SU-DHL-6 (cell line): ENCODE data around the gene LYZ.

Experiments
- EZH2phosphoT487 ChIP-seq: fragments of 200-600 bp; sonication (generic), shearing (Covaris generic); conservative IDR thresholded peaks from 2 replicates; pipeline ENCODE4 v1.6.1; 2018; ENCODE audit warnings: mild to moderate bottlenecking, antibody characterized with exemption, low read length, moderate library complexity, mixed read lengths
- TF ChIP-seq, protein P1 (sequence below): fragments of 200-600 bp; sonication (generic); IDR thresholded peaks from one replicate; pipeline ENCODE4 v1.5.1; 2017; ENCODE audit warnings: antibody characterized with exemption, mild to moderate bottlenecking, low read length, moderate library complexity; ENCODE audit not compliant: insufficient read depth, poor library complexity, severe bottlenecking

DNA sequence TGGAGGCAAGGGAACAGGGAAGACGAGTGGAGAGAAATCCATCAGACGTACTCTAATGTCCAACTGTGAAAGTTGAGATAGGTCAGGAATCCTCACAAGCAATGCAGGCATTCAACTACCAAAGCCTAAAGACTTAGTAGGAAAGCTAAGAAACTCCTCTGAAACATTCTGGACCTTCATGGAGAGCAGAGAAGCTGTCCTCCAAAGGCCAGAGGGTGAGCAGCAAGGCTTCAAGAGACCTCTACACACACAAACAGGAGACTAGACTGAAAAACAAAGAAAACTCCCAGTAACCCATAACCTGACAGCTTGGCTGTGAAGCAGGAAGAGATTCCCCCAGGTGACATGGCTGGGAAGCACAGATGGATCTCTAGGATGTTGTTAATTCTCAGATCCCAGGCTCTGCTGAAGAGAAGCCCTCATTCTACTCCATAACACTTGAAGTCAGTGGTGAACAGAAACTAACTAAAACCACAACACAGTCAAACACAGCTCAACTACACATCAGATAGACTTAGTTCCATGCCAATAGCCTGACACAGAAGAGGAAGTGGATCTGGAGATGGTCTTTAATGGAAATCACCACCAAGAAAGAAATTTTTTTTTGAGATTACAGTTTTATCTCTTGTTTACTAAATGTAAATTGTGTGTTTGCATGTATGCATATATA lies 23.2 kb upstream of the LYZ start:
- TF ChIP-seq, protein P1, sequence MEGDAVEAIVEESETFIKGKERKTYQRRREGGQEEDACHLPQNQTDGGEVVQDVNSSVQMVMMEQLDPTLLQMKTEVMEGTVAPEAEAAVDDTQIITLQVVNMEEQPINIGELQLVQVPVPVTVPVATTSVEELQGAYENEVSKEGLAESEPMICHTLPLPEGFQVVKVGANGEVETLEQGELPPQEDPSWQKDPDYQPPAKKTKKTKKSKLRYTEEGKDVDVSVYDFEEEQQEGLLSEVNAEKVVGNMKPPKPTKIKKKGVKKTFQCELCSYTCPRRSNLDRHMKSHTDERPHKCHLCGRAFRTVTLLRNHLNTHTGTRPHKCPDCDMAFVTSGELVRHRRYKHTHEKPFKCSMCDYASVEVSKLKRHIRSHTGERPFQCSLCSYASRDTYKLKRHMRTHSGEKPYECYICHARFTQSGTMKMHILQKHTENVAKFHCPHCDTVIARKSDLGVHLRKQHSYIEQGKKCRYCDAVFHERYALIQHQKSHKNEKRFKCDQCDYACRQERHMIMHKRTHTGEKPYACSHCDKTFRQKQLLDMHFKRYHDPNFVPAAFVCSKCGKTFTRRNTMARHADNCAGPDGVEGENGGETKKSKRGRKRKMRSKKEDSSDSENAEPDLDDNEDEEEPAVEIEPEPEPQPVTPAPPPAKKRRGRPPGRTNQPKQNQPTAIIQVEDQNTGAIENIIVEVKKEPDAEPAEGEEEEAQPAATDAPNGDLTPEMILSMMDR, result no peak
- no peak for TF ChIP-seq EZH2phosphoT487
